Measurements from ENCODE around the gene TMEM53.

Gene TMEM53

DNA sequence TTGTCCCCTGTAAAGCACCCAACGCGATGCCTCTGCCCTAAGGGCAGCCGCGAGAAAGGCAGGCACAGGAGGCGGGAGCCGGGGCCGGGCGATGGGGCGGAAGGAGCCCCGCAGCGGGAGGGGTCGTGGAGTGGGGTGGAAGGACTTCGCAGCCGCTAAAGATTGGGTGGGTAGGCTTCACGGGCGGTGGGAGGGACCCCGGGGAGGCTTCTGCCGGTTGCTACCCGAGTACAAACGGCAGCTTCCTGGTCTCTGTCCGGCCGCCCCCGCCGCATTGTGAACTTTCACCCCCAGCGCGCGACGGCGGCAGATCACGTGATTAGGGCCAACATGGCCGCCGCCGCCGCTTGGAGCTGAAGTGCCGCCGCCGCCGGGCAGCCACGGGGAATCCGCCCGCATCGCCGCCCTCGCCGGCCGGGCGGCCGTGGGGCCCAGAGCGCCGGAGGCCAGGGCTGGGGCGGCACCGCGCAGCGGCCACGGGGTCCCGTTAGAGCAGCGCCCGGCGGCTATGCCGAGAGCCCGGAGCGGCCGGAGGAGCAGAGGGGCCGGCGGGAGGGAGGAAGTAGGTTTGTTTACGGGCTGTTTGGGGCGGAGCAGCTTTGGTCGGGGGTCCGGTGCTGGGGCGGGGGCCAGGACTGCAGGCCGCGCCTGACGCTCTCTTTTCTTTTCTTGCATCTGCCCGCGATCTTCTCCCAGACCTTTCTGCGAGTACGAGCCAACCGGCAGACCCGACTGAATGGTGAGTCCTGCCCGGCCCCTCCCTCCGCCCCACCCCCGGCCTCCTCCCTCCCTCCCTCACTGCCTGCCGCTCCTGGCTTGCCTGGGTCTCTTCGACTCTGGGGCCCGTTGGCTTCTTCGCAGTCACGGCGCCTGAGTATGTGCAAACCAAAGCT, 42.4 kb downstream of the TMEM53 start (continued):
- TF ChIP-seq ZNF560 (tag by site-specific recombination; IDR thresholded peaks at IDR 0.05; ENCODE audit: borderline replicate concordance) = no peak
- peak; percentile 94 for TF ChIP-seq ZNF24 (tag by site-specific recombination; IDR thresholded peaks at IDR 0.05)

DNA sequence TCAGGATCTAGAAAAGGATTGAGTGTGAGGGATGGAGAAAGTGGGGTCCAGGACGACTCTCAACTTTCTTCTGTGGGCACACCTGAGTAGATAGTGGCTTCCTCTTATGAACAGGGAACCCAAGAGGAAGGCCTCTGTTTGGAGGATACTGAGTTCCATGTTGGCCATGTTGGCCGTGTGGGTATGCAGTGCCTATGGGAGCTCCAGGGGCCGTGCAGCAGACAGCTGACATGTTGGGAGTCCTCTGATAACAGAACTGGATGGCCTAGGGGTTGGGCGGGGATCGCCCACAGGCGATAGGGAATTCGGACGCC, 43.0 kb downstream of the TMEM53 start:
- ChIA-PET POLR2A (interaction anchor here (0.6 to 4.0 kb wide), 11 partner anchors 9 to 249 kb away, joined by 3 to 27 read pairs (median 15); partner anchors contain the start of genes ARMH1, RPS8 and TMEM53), CTCF (interaction anchor here (0.5 to 7.3 kb wide), 8 partner anchors 16 to 523 kb away, joined by 3 to 47 read pairs (median 4); no protein-coding TSS in a partner anchor)
- H3K4me3 ChIP-seq (ENCODE audit: low read depth, low read length) = peak overlapping the region; percentile 69
- H3K4me1 ChIP-seq (ENCODE audit: control insufficient read depth, insufficient read depth, low read length) = no peaks in the 10 kb centered on the region
- no peaks in the 10 kb centered on the region for H3K9me3 ChIP-seq (ENCODE audit: control insufficient read depth, insufficient read depth, low read depth, low read length)
- TF ChIP-seq ZBTB1 (tag by site-specific recombination; IDR thresholded peaks at IDR 0.05) (no peak), ZNF76 (tag by site-specific recombination; IDR thresholded peaks at IDR 0.05; ENCODE audit: borderline replicate concordance, low read depth) (0 out of 2 replicates have a peak, but pooled peaks have one; percentile 55), FEZF1 (tag by site-specific recombination; IDR thresholded peaks at IDR 0.05) (peak; percentile 18; the same call in 1 of the 2 replicates), PRDM1 (tag by site-specific recombination; IDR thresholded peaks at IDR 0.05) (peak; percentile 49), ZNF560 (tag by site-specific recombination; IDR thresholded peaks at IDR 0.05; ENCODE audit: borderline replicate concordance) (no peak), ZNF133 (tag by site-specific recombination; IDR thresholded peaks at IDR 0.05) (no peak), ZNF624 (tag by site-specific recombination; IDR thresholded peaks at IDR 0.05) (no peak), ZNF350 (tag by site-specific recombination; IDR thresholded peaks at IDR 0.05) (no peak), ZNF776 (tag by site-specific recombination; IDR thresholded peaks at IDR 0.05; ENCODE audit: borderline replicate concordance) (no peak), ZNF660 (tag by site-specific recombination; IDR thresholded peaks at IDR 0.05) (no peak), ZNF211 (tag by site-specific recombination; IDR thresholded peaks at IDR 0.05; ENCODE audit: low read depth) (no peak), ZNF214 (tag by site-specific recombination; IDR thresholded peaks at IDR 0.05; ENCODE audit: borderline replicate concordance) (no peak), ZBTB17 (tag by site-specific recombination; IDR thresholded peaks at IDR 0.05) (0 out of 2 replicates have a peak, but pooled peaks have one; percentile 44), ZIC2 (tag by site-specific recombination; IDR thresholded peaks at IDR 0.05) (no peak), ZBTB8A (tag by site-specific recombination; IDR thresholded peaks at IDR 0.05) (no peak), ZBTB21 (tag by site-specific recombination; IDR thresholded peaks at IDR 0.05) (no peak), EGR2 (tag by site-specific recombination; IDR thresholded peaks at IDR 0.05; ENCODE audit: low read depth) (no peak), ZNF837 (tag by site-specific recombination; IDR thresholded peaks at IDR 0.05) (no peak), WT1 (tag by site-specific recombination; IDR thresholded peaks at IDR 0.05) (no peak), ZNF610 (tag by site-specific recombination; IDR thresholded peaks at IDR 0.05; ENCODE audit: borderline replicate concordance) (peak; percentile 95; the same call in 1 of the 2 replicates), ZNF2 (tag by site-specific recombination; IDR thresholded peaks at IDR 0.05) (0 out of 2 replicates have a peak, but pooled peaks have one; percentile 57), ZNF792 (tag by site-specific recombination; IDR thresholded peaks at IDR 0.05) (no peak), GLI4 (tag by site-specific recombination; IDR thresholded peaks at IDR 0.05) (no peak), ZNF571 (tag by site-specific recombination; IDR thresholded peaks at IDR 0.05) (no peak)
- TF ChIP-seq, protein P1, sequence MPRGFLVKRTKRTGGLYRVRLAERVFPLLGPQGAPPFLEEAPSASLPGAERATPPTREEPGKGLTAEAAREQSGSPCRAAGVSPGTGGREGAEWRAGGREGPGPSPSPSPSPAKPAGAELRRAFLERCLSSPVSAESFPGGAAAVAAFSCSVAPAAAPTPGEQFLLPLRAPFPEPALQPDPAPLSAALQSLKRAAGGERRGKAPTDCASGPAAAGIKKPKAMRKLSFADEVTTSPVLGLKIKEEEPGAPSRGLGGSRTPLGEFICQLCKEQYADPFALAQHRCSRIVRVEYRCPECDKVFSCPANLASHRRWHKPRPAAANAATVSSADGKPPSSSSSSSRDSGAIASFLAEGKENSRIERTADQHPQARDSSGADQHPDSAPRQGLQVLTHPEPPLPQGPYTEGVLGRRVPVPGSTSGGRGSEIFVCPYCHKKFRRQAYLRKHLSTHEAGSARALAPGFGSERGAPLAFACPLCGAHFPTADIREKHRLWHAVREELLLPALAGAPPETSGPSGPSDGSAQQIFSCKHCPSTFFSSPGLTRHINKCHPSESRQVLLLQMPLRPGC (tag by site-specific recombination; IDR thresholded peaks at IDR 0.05) = no peak
- TF ChIP-seq, protein P2, sequence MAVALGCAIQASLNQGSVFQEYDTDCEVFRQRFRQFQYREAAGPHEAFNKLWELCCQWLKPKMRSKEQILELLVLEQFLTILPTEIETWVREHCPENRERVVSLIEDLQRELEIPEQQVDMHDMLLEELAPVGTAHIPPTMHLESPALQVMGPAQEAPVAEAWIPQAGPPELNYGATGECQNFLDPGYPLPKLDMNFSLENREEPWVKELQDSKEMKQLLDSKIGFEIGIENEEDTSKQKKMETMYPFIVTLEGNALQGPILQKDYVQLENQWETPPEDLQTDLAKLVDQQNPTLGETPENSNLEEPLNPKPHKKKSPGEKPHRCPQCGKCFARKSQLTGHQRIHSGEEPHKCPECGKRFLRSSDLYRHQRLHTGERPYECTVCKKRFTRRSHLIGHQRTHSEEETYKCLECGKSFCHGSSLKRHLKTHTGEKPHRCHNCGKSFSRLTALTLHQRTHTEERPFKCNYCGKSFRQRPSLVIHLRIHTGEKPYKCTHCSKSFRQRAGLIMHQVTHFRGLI (tag by site-specific recombination; IDR thresholded peaks at IDR 0.05) = peak; percentile 33; the same call in 1 of the 2 replicates
- TF ChIP-seq, protein P3, sequence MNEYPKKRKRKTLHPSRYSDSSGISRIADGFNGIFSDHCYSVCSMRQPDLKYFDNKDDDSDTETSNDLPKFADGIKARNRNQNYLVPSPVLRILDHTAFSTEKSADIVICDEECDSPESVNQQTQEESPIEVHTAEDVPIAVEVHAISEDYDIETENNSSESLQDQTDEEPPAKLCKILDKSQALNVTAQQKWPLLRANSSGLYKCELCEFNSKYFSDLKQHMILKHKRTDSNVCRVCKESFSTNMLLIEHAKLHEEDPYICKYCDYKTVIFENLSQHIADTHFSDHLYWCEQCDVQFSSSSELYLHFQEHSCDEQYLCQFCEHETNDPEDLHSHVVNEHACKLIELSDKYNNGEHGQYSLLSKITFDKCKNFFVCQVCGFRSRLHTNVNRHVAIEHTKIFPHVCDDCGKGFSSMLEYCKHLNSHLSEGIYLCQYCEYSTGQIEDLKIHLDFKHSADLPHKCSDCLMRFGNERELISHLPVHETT (tag by site-specific recombination; IDR thresholded peaks at IDR 0.05) = no peak
- TF ChIP-seq, protein P4, sequence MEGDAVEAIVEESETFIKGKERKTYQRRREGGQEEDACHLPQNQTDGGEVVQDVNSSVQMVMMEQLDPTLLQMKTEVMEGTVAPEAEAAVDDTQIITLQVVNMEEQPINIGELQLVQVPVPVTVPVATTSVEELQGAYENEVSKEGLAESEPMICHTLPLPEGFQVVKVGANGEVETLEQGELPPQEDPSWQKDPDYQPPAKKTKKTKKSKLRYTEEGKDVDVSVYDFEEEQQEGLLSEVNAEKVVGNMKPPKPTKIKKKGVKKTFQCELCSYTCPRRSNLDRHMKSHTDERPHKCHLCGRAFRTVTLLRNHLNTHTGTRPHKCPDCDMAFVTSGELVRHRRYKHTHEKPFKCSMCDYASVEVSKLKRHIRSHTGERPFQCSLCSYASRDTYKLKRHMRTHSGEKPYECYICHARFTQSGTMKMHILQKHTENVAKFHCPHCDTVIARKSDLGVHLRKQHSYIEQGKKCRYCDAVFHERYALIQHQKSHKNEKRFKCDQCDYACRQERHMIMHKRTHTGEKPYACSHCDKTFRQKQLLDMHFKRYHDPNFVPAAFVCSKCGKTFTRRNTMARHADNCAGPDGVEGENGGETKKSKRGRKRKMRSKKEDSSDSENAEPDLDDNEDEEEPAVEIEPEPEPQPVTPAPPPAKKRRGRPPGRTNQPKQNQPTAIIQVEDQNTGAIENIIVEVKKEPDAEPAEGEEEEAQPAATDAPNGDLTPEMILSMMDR (tag by site-specific recombination; IDR thresholded peaks at IDR 0.05) = no peak
- H3K36me3 ChIP-seq (ENCODE audit: control insufficient read depth in 2 of 2, insufficient read depth in 1 of 2, low read length in 2 of 2) = peaks cover 0 to 36% of the 10 kb centered on the region in 2 experiments; a peak in 1 of 3 replicates
- peak overlapping the region; percentile 100 for H3K27ac ChIP-seq (ENCODE audit: extremely low read depth, low read depth, low read length)

All from HEK293 (cell line).